Measurements from ENCODE around the gene IFT43. TPM values are rescaled to one million over a fixed set of nuclear protein-coding genes. Genes with fewer than 3 reads are reported as not detected.

Gene IFT43
- total and polyA plus RNA-seq, 9 of the 15 experiments (the other 6 are each of a cell fraction or from before 2014, with no cell fraction given) = 4.9 to 12.8 (median 8.0) TPM

DNA sequence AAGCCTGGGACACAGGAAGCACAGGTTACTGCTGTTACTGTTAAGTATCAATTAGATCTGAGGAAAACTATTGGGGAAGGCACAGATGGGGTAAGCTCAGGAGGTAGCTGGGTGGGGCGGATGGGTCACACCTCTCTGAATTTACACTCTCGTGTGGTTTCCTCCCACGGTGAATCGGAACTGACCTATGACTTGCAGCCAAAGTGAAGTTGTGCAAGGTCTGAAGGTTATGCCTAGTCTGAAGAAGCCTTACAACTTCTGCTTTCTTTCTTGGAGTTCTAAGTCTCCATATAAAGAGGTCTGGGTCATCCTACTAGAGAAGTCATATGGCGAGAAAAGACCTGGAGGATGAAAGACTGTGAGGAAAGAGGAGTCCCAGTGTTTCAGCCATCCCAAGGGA is 140.5 kb downstream of the IFT43 start:
- Histone ChIP-seq H3K79me2 (ENCODE audit: control insufficient read depth, insufficient read depth, low read length) (no peaks in the 10 kb centered on the region), H3K36me3 (ENCODE audit: control insufficient read depth, insufficient read depth, low read length) (no peaks in the 10 kb centered on the region), H4K20me1 (replicated peaks; ENCODE audit: control insufficient read depth, insufficient read depth, low read length) (no peaks in the 10 kb centered on the region; the same call in 1 of the 2 replicates), H3K9me3 (replicated peaks; ENCODE audit: control insufficient read depth, insufficient read depth, low read depth, low read length) (no peaks in the 10 kb centered on the region), H3K9ac (ENCODE audit: insufficient read depth in 1 of 2, low read depth in 2 of 2, low read length in 2 of 2) (no peak overlapping the region), H3K9me1 (ENCODE audit: control insufficient read depth, insufficient read depth, low read length) (no peaks in the 10 kb centered on the region), H3K27ac (ENCODE audit: extremely low read depth, low read depth, low read length) (no peak overlapping the region), H3K4me1 (replicated peaks in 1 of 2; ENCODE audit: control insufficient read depth in 2 of 2, insufficient read depth in 2 of 2, low read length in 2 of 2) (no peaks in the 10 kb centered on the region; a peak in 1 of 5 replicates), H3K27me3 (ENCODE audit: control insufficient read depth in 2 of 2, insufficient read depth in 2 of 2, low read length in 2 of 2) (peaks cover 5 to 17% of the 10 kb centered on the region in 2 experiments; a peak in 3 of 5 replicates), H3K4me2 (ENCODE audit: insufficient read depth, low read length) (no peak overlapping the region), H3K4me3 (no peak overlapping the region), H2AFZ (ENCODE audit: low read depth, low read length) (no peak overlapping the region)
- 2% methylated on average over 5 of the region's 5 CpGs for WGBS (ENCODE audit: insufficient coverage, low coverage, missing lambda C conversion rate)
- ATAC-seq (no peak), DNase-seq (ENCODE audit: extremely low read depth in 1 of 4, low spot score in 3 of 4) (no peak), FAIRE-seq (no peak)
- TF ChIP-seq, protein P1, sequence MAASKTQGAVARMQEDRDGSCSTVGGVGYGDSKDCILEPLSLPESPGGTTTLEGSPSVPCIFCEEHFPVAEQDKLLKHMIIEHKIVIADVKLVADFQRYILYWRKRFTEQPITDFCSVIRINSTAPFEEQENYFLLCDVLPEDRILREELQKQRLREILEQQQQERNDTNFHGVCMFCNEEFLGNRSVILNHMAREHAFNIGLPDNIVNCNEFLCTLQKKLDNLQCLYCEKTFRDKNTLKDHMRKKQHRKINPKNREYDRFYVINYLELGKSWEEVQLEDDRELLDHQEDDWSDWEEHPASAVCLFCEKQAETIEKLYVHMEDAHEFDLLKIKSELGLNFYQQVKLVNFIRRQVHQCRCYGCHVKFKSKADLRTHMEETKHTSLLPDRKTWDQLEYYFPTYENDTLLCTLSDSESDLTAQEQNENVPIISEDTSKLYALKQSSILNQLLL (CRISPR knock-in tag; IDR thresholded peaks at IDR 0.05; ENCODE audit: borderline replicate concordance) = no peak
- TF ChIP-seq CBFB (CRISPR knock-in tag; IDR thresholded peaks at IDR 0.05) (no peak), HNRNPH1 (optimal IDR thresholded peaks at IDR 0.05; ENCODE audit: low read depth, low read length) (no peak), SP1 (CRISPR knock-in tag; IDR thresholded peaks at IDR 0.05) (no peak), ZNF507 (tag; conservative IDR thresholded peaks at IDR 0.05) (no peak), ZNF696 (CRISPR knock-in tag; conservative IDR thresholded peaks at IDR 0.05) (no peak)
- TF ChIP-seq, protein P2, sequence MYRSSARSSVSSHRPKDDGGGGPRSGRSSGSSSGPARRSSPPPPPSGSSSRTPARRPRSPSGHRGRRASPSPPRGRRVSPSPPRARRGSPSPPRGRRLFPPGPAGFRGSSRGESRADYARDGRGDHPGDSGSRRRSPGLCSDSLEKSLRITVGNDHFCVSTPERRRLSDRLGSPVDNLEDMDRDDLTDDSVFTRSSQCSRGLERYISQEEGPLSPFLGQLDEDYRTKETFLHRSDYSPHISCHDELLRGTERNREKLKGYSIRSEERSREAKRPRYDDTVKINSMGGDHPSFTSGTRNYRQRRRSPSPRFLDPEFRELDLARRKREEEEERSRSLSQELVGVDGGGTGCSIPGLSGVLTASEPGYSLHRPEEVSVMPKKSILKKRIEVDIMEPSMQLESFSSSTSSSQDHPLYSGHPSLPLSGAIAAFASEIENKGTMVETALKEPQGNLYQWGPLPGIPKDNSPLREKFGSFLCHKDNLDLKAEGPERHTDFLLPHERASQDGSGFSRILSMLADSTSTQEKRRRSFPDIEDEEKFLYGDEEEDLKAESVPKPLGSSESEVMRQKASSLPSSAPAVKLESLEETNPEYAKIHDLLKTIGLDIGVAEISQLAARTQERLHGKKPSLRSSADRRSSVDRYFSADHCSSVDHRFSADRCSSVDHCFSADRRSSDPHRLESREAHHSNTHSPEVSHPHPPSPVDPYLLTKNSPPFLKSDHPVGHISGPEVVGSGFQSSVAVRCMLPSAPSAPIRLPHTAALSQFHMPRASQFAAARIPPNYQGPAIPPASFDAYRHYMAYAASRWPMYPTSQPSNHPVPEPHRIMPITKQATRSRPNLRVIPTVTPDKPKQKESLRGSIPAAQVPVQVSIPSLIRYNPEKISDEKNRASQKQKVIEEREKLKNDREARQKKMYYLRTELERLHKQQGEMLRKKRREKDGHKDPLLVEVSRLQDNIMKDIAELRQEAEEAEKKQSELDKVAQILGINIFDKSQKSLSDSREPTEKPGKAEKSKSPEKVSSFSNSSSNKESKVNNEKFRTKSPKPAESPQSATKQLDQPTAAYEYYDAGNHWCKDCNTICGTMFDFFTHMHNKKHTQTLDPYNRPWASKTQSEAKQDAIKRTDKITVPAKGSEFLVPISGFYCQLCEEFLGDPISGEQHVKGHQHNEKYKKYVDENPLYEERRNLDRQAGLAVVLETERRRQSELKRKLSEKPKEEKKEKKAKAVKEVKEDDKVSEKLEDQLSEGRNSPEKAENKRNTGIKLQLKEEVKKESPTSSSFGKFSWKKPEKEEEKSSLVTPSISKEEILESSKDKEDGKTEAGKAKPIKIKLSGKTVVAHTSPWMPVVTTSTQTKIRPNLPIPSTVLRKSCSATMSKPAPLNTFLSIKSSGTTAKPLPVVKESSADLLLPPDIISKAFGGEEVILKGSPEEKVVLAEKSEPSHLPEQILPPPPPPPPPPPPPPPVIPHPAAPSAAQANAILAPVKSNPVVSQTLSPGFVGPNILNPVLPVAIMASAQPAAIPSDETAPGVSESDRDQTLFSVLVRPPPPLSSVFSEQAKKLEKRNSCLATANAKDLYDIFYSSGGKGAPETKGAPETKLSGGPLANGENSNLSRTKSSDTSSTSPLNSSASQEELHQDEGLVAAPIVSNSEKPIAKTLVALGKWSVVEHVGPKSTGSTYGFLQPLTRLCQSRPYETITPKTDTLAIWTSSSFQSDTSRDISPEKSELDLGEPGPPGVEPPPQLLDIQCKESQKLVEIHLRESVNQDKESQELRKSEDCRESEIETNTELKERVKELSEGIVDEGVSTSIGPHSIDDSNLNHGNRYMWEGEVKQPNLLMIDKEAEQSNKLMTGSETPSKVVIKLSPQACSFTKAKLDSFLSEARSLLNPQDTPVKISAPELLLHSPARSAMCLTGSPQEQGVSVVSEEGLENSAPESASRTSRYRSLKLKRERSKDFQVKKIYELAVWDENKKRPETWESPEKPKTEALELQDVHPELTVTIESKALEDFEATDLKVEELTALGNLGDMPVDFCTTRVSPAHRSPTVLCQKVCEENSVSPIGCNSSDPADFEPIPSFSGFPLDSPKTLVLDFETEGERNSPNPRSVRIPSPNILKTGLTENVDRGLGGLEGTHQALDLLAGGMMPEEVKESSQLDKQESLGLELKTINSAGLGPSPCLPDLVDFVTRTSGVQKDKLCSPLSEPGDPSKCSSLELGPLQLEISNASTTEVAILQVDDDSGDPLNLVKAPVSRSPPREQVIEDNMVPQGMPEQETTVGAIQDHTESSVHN (IDR thresholded peaks at IDR 0.05; ENCODE audit: borderline replicate concordance in 1 of 2, low read depth in 1 of 2) = no peak
- no TSS peak for BruUV-seq (replicated peaks)
- in situ Hi-C loops (cut with MboI) = no loop called here
- intact Hi-C loops (cut with micrococcal nuclease) = no loop called here
- ChIA-PET POLR2A (no interaction called here), CTCF (ENCODE audit: low intra/inter-chr PET ratio) (no interaction called here)

Data from K562 (cell line).